CD4-positive, alpha-beta memory T cell (primary cell): ENCODE data around the gene SPOCK2. TPM values are rescaled to one million over a fixed set of nuclear protein-coding genes. Genes with fewer than 3 reads are reported as not detected.

Experiments used
- CTCF ChIA-PET: fragments of 350-600 bp; sonication (Branson Sonifier 250); formaldehyde crosslinking; loops from one replicate; lab custom pipeline; 2021; ENCODE audit warnings: inconsistent platforms; ENCODE audit not compliant: partially characterized antibody; lab: Charles Lee
- POLR2A ChIA-PET: fragments of 350-600 bp; sonication (Branson Sonifier 250); formaldehyde crosslinking; loops from one replicate; lab custom pipeline; 2021; ENCODE audit not compliant: partially characterized antibody; lab: Charles Lee
- DNase-seq, 5 donors: peaks; one replicate each; pipeline versions ENCODE4 v3.0.0 to v3.0.0-alpha.2; 2020 to 2022; ENCODE audit warnings: mixed read lengths in 1 of 5
- H3K27ac ChIP-seq: one replicate; pipeline ENCODE4 v1.7.0; 2013; ENCODE audit warnings: low read depth, low read length
- H3K27me3 ChIP-seq: 2 replicates; pipeline ENCODE4 v1.7.0; 2013; ENCODE audit warnings: mild to moderate bottlenecking, low read length, moderate library complexity; ENCODE audit not compliant: insufficient read depth
- H3K36me3 ChIP-seq: 2 replicates; pipeline ENCODE4 v1.7.0; 2013; ENCODE audit warnings: mild to moderate bottlenecking, low read length, moderate library complexity; ENCODE audit not compliant: insufficient read depth
- H3K4me1 ChIP-seq: 2 replicates; pipeline ENCODE4 v1.7.0; 2013; ENCODE audit warnings: mild to moderate bottlenecking, low read length, moderate library complexity; ENCODE audit not compliant: insufficient read depth
- H3K4me3 ChIP-seq, 2 donors: one replicate each; pipeline ENCODE4 v1.7.0; 2013; ENCODE audit warnings: low read length in 2 of 2, mild to moderate bottlenecking in 1 of 2
- H3K9me3 ChIP-seq, 2 donors: one replicate each; pipeline ENCODE4 v1.7.0; 2013; ENCODE audit warnings: low read length in 2 of 2, control low read depth in 1 of 2; ENCODE audit not compliant: control insufficient read depth in 1 of 2
- H3K27ac Mint-ChIP-seq, 7 donors: one replicate each; pipeline ENCODE4 v1.8.0; 2020 to 2021; ENCODE audit warnings: mixed read lengths in 7 of 7, mild to moderate bottlenecking in 6 of 7, inconsistent platforms in 3 of 7, moderate library complexity in 3 of 7
- H3K27me3 Mint-ChIP-seq, 2 donors: one replicate each; pipeline ENCODE4 v1.8.0; 2020 to 2021; ENCODE audit warnings: mixed read lengths in 2 of 2
- H3K36me3 Mint-ChIP-seq, 2 donors: one replicate each; pipeline ENCODE4 v1.8.0; 2020 to 2021; ENCODE audit warnings: mixed read lengths in 2 of 2, inconsistent platforms in 1 of 2, mild to moderate bottlenecking in 1 of 2
- H3K4me1 Mint-ChIP-seq, 4 donors: one replicate each; pipeline ENCODE4 v1.8.0; 2020 to 2021; ENCODE audit warnings: mixed read lengths in 4 of 4, mild to moderate bottlenecking in 1 of 4
- H3K4me3 Mint-ChIP-seq, 8 donors: one replicate each; pipeline ENCODE4 v1.8.0; 2020 to 2021; ENCODE audit warnings: mixed read lengths in 8 of 8, mild to moderate bottlenecking in 7 of 8, moderate library complexity in 6 of 8, inconsistent platforms in 3 of 8
- H3K9me3 Mint-ChIP-seq, 8 donors: one replicate each; pipeline ENCODE4 v1.8.0; 2020 to 2021; ENCODE audit warnings: mixed read lengths in 8 of 8, mild to moderate bottlenecking in 5 of 8, inconsistent platforms in 3 of 8, moderate library complexity in 1 of 8
- intact Hi-C: fragments of 100-400 bp; cut with micrococcal nuclease; formaldehyde crosslinking; loops from one replicate; pipeline ENCODE4 v1.15.1; 2023
- polyA plus RNA-seq, 2 donors: library from polyadenylated mRNA; unstranded; fragments of 300-500 nt; fragmentation: Illumina TruSeq; gene quantifications; one replicate each; pipeline ENCODE4 v1.2.3, GENCODE V29; 2021
- total RNA-seq, 2 experiments: library from RNA; stranded (reverse); gene quantifications; one replicate each; pipeline ENCODE4 v1.2.3, GENCODE V29; 2021

The SPOCK2 gene
- total and polyA plus RNA-seq, 4 experiments from 2014 or later = 174 to 556 (median 406) TPM

GRCh38 chr10:72106154-72106849, 18.0 kb upstream of the SPOCK2 start:
- peak overlapping the region in 6 of 8 donors; percentile 77 to 87 (median 82) for H3K4me3 Mint-ChIP-seq
- H3K9me3 Mint-ChIP-seq = no peaks in the 10 kb centered on the region
- H3K9me3 ChIP-seq = no peaks in the 10 kb centered on the region
- intact Hi-C loops = no loop called here
- ChIA-PET POLR2A (interaction anchor here (0.6 to 6.3 kb wide), 10 partner anchors 9 to 213 kb away, joined by 3 to 230 read pairs (median 4); partner anchors contain the start of genes ANAPC16, ASCC1 and SPOCK2), CTCF (interaction anchor here (0.7 to 1.4 kb wide), 7 partner anchors 17 to 231 kb away, joined by 3 to 5 read pairs (median 4); partner anchors contain the start of gene SPOCK2)
- no peaks in the 10 kb centered on the region for H3K27me3 ChIP-seq
- peaks cover 11 to 17% of the 10 kb centered on the region in 2 donors for H3K36me3 Mint-ChIP-seq
- H3K27ac Mint-ChIP-seq = peak overlapping the region; percentile 81 to 97 (median 90)
- no peak for DNase-seq
- H3K4me1 ChIP-seq = peaks cover 78% of the 10 kb centered on the region
- no peaks in the 10 kb centered on the region for H3K27me3 Mint-ChIP-seq
- H3K4me3 ChIP-seq = peak overlapping the region in 1 of 2 donors; percentile 6
- peaks cover 65 to 98% (median 85%) of the 10 kb centered on the region in 4 donors for H3K4me1 Mint-ChIP-seq
- peaks cover 3% of the 10 kb centered on the region for H3K36me3 ChIP-seq
- peak overlapping the region; percentile 53 for H3K27ac ChIP-seq

- Mint-ChIP-seq H3K4me1 (peaks cover 67 to 98% (median 84%) of the 10 kb centered on the region in 4 donors), H3K4me3 (peak overlapping the region in 5 of 8 donors; percentile 10 to 69 (median 55)), H3K9me3 (no peaks in the 10 kb centered on the region), H3K36me3 (peaks cover 14 to 22% of the 10 kb centered on the region in 2 donors), H3K27ac (peak overlapping the region; percentile 75 to 92 (median 88)), H3K27me3 (no peaks in the 10 kb centered on the region)
- no peak for DNase-seq
- Histone ChIP-seq H3K4me3 (no peak overlapping the region), H3K27ac (no peak overlapping the region), H3K9me3 (no peaks in the 10 kb centered on the region), H3K36me3 (peaks cover 5% of the 10 kb centered on the region), H3K27me3 (no peaks in the 10 kb centered on the region), H3K4me1 (peaks cover 73% of the 10 kb centered on the region)
- POLR2A ChIA-PET = interaction anchor here (0.6 to 6.3 kb wide), 5 partner anchors 16 to 191 kb away, joined by 3 to 230 read pairs (median 4); partner anchors contain the start of gene SPOCK2
- CTCF ChIA-PET = interaction anchor here (1.4 kb wide), 1 partner anchor 20 kb away, joined by 4 read pairs; no protein-coding TSS in a partner anchor
- intact Hi-C loops = no loop called here
Observed at GRCh38 chr10:72105710-72106109, 17.4 kb upstream of the SPOCK2 start.

- CTCF ChIA-PET = no interaction called here
- H3K4me1 ChIP-seq = peaks cover 67% of the 10 kb centered on the region
- POLR2A ChIA-PET = interaction anchor here (4.5 to 6.3 kb wide), 2 partner anchors 16 to 26 kb away, joined by 17 to 230 read pairs; partner anchors contain the start of gene SPOCK2
Observed at GRCh38 chr10:72105098-72105475, 16.7 kb upstream of the SPOCK2 start.

GRCh38 chr10:72104472-72105097, 16.2 kb upstream of the SPOCK2 start:
- H3K4me1 Mint-ChIP-seq = peaks cover 60 to 89% (median 74%) of the 10 kb centered on the region in 4 donors
- Histone ChIP-seq H3K27ac (no peak overlapping the region), H3K4me3 (no peak overlapping the region), H3K36me3 (peaks cover 5% of the 10 kb centered on the region), H3K4me1 (peaks cover 62% of the 10 kb centered on the region), H3K27me3 (no peaks in the 10 kb centered on the region), H3K9me3 (no peaks in the 10 kb centered on the region)
- DNase-seq = no peak
- intact Hi-C loops = no loop called here
- ChIA-PET POLR2A (interaction anchor here (1.0 to 6.3 kb wide), 3 partner anchors 15 to 25 kb away, joined by 3 to 230 read pairs (median 17); partner anchors contain the start of gene SPOCK2), CTCF (interaction anchor here (1.9 kb wide), 1 partner anchor 15 kb away, joined by 8 read pairs; no protein-coding TSS in a partner anchor)
- H3K27ac Mint-ChIP-seq = peak overlapping the region in 6 of 7 donors; percentile 65 to 92 (median 86)
- no peak overlapping the region for H3K4me3 Mint-ChIP-seq
- no peaks in the 10 kb centered on the region for H3K9me3 Mint-ChIP-seq
- no peaks in the 10 kb centered on the region for H3K27me3 Mint-ChIP-seq
- H3K36me3 Mint-ChIP-seq = peaks cover 18 to 24% of the 10 kb centered on the region in 2 donors

More at GRCh38 chr10:72105098-72105475, 16.7 kb upstream of the SPOCK2 start:
- H3K27ac ChIP-seq = no peak overlapping the region
- H3K36me3 Mint-ChIP-seq = peaks cover 16 to 24% of the 10 kb centered on the region in 2 donors
- H3K9me3 ChIP-seq = no peaks in the 10 kb centered on the region
- H3K27ac Mint-ChIP-seq = peak overlapping the region in 6 of 7 donors; percentile 65 to 92 (median 89)
- no peak overlapping the region for H3K4me3 ChIP-seq
- H3K36me3 ChIP-seq = peaks cover 5% of the 10 kb centered on the region
- H3K9me3 Mint-ChIP-seq = no peaks in the 10 kb centered on the region
- DNase-seq = no peak
- H3K4me3 Mint-ChIP-seq = peak overlapping the region in 3 of 8 donors; percentile 12 to 34 (median 29)
- intact Hi-C loops = no loop called here
- H3K27me3 ChIP-seq = no peaks in the 10 kb centered on the region
- H3K27me3 Mint-ChIP-seq = no peaks in the 10 kb centered on the region
- peaks cover 64 to 94% (median 79%) of the 10 kb centered on the region in 4 donors for H3K4me1 Mint-ChIP-seq

- no peak overlapping the region for H3K27ac Mint-ChIP-seq
Observed at GRCh38 chr10:72099600-72099921, 11.2 kb upstream of the SPOCK2 start.

GRCh38 chr10:72098836-72099599, 10.7 kb upstream of the SPOCK2 start:
- Mint-ChIP-seq H3K9me3 (peaks cover 0 to 2% (median 0%) of the 10 kb centered on the region in 8 donors), H3K27ac (peak overlapping the region in 1 of 7 donors; percentile 25), H3K36me3 (peaks cover 39 to 42% of the 10 kb centered on the region in 2 donors), H3K4me1 (peaks cover 32 to 46% (median 35%) of the 10 kb centered on the region in 4 donors), H3K4me3 (no peak overlapping the region), H3K27me3 (no peaks in the 10 kb centered on the region)
- H3K27me3 ChIP-seq = no peaks in the 10 kb centered on the region
- H3K4me3 ChIP-seq = no peak overlapping the region
- intact Hi-C loops = no loop called here
- H3K27ac ChIP-seq = no peak overlapping the region
- POLR2A ChIA-PET = interaction anchor here (1.0 to 5.5 kb wide), 2 partner anchors 11 to 15 kb away, joined by 3 to 38 read pairs; partner anchors contain the start of gene SPOCK2
- peaks cover 16% of the 10 kb centered on the region for H3K4me1 ChIP-seq
- no peak for DNase-seq
- peaks cover 5% of the 10 kb centered on the region for H3K36me3 ChIP-seq
- CTCF ChIA-PET = interaction anchor here (1.0 to 2.0 kb wide), 6 partner anchors 10 to 238 kb away, joined by 3 to 5 read pairs (median 4); no protein-coding TSS in a partner anchor
- no peaks in the 10 kb centered on the region for H3K9me3 ChIP-seq

More at GRCh38 chr10:72099600-72099921, 11.2 kb upstream of the SPOCK2 start:
- Mint-ChIP-seq H3K27me3 (no peaks in the 10 kb centered on the region), H3K36me3 (peaks cover 39 to 42% of the 10 kb centered on the region in 2 donors), H3K4me1 (peaks cover 33 to 51% (median 39%) of the 10 kb centered on the region in 4 donors), H3K9me3 (peaks cover 0 to 1% (median 0%) of the 10 kb centered on the region in 8 donors), H3K4me3 (no peak overlapping the region)
- no peak for DNase-seq
- Histone ChIP-seq H3K27ac (no peak overlapping the region), H3K9me3 (no peaks in the 10 kb centered on the region), H3K4me1 (peaks cover 19% of the 10 kb centered on the region), H3K27me3 (no peaks in the 10 kb centered on the region), H3K36me3 (peaks cover 5% of the 10 kb centered on the region), H3K4me3 (no peak overlapping the region)
- ChIA-PET CTCF (interaction anchor here (1.1 to 2.0 kb wide), 5 partner anchors 10 to 238 kb away, joined by 3 to 5 read pairs (median 4); no protein-coding TSS in a partner anchor), POLR2A (interaction anchor here (1.0 to 5.5 kb wide), 2 partner anchors 11 to 15 kb away, joined by 3 to 38 read pairs; partner anchors contain the start of gene SPOCK2)
- intact Hi-C loops = no loop called here
